T-helper 9 cell (primary cell): ENCODE data around the gene BBOF1.
"Not testable (repeated sequence)": the region's sequence is repeated elsewhere in the genome, so short reads cannot be mapped to it uniquely, and the experiment has no call there.

ENCODE experiments used
- DNase-seq: peaks from one replicate; pipeline ENCODE4 v3.0.0-alpha.2; 2020

The BBOF1 gene

GRCh38 chr14:74105381-74105780 is 86.2 kb downstream of the BBOF1 start:
- no peak for DNase-seq

GRCh38 chr14:74109369-74109768 is 90.2 kb downstream of the BBOF1 start:
- DNase-seq = no peak

- DNase-seq = not testable (repeated sequence)
These were observed 92.5 kb downstream of the BBOF1 start for GRCh38 chr14:74111395-74112216.
